Nephron (organoid): ENCODE measurements around the gene CERS4.
"Not testable (repeated sequence)": the region's sequence is repeated elsewhere in the genome, so short reads cannot be mapped to it uniquely, and the experiment has no call there.

ENCODE experiments used
- H3K27ac Mint-ChIP-seq, 3 experiments: 2 replicates each; pipeline ENCODE4 v1.8.0; 2020; ENCODE audit warnings: mixed read lengths in 3 of 3, mild to moderate bottlenecking in 2 of 3, moderate library complexity in 1 of 3
- H3K27me3 Mint-ChIP-seq: 2 replicates; pipeline ENCODE4 v1.8.0; 2021; ENCODE audit warnings: low read depth, mild to moderate bottlenecking, moderate library complexity, mixed read lengths
- H3K36me3 Mint-ChIP-seq: 2 replicates; pipeline ENCODE4 v1.8.0; 2020; ENCODE audit warnings: low read depth, mixed read lengths
- H3K4me1 Mint-ChIP-seq: 2 replicates; pipeline ENCODE4 v1.8.0; 2020; ENCODE audit warnings: mixed read lengths
- H3K4me3 Mint-ChIP-seq, 3 experiments: 2 replicates each; pipeline ENCODE4 v1.8.0; 2020; ENCODE audit warnings: mild to moderate bottlenecking in 3 of 3, mixed read lengths in 3 of 3, moderate library complexity in 2 of 3
- H3K9me3 Mint-ChIP-seq: 2 replicates; pipeline ENCODE4 v1.8.0; 2020; ENCODE audit warnings: mixed read lengths
- CTCF ChIP-seq, 3 experiments: fragments of 200-600 bp; sonication (generic); IDR thresholded peaks; one replicate each; pipeline ENCODE4 v1.5.0; 2021; ENCODE audit warnings: antibody characterized with exemption in 3 of 3; ENCODE audit not compliant: unreplicated experiment in 3 of 3

Gene CERS4

GRCh38 chr19:8221161-8221560 is 12.0 kb downstream of the CERS4 start:
- TF ChIP-seq CTCF (IDR thresholded peaks at IDR 0.05; ENCODE audit: unreplicated experiment in 3 of 3), result no peak
- Mint-ChIP-seq H3K4me3 (no peak overlapping the region), H3K36me3 (peaks cover 17% of the 10 kb centered on the region), H3K4me1 (peaks cover 7% of the 10 kb centered on the region), H3K27ac (no peak overlapping the region), H3K27me3 (no peaks in the 10 kb centered on the region), H3K9me3 (no peaks in the 10 kb centered on the region)

GRCh38 chr19:8223442-8223841 is 14.3 kb downstream of the CERS4 start:
- H3K27me3 Mint-ChIP-seq, H3K4me3 Mint-ChIP-seq, H3K27ac Mint-ChIP-seq, H3K9me3 Mint-ChIP-seq: not testable (repeated sequence)
- peaks cover 11% of the 10 kb centered on the region for H3K4me1 Mint-ChIP-seq
- peaks cover 19% of the 10 kb centered on the region for H3K36me3 Mint-ChIP-seq

GRCh38 chr19:8224394-8225145 is 15.4 kb downstream of the CERS4 start:
- peaks cover 22% of the 10 kb centered on the region for H3K36me3 Mint-ChIP-seq
- no peak for TF ChIP-seq CTCF (IDR thresholded peaks at IDR 0.05; ENCODE audit: unreplicated experiment in 3 of 3)
- H3K4me3 Mint-ChIP-seq, result no peak overlapping the region
- no peak overlapping the region for H3K27ac Mint-ChIP-seq
- peaks cover 2% of the 10 kb centered on the region for H3K9me3 Mint-ChIP-seq
- H3K4me1 Mint-ChIP-seq, result peaks cover 11% of the 10 kb centered on the region
- no peaks in the 10 kb centered on the region for H3K27me3 Mint-ChIP-seq

GRCh38 chr19:8231073-8231604 is 22.0 kb downstream of the CERS4 start:
- no peak for TF ChIP-seq CTCF (IDR thresholded peaks at IDR 0.05; ENCODE audit: unreplicated experiment in 3 of 3)
- H3K27me3 Mint-ChIP-seq, result no peaks in the 10 kb centered on the region

GRCh38 chr19:8233370-8233769 is 24.2 kb downstream of the CERS4 start:
- Mint-ChIP-seq H3K4me3 (no peak overlapping the region), H3K27ac (no peak overlapping the region), H3K27me3 (no peaks in the 10 kb centered on the region), H3K4me1 (peaks cover 6% of the 10 kb centered on the region), H3K9me3 (peaks cover 10% of the 10 kb centered on the region), H3K36me3 (peaks cover 31% of the 10 kb centered on the region)
- TF ChIP-seq CTCF (IDR thresholded peaks at IDR 0.05; ENCODE audit: unreplicated experiment in 3 of 3), result no peak

More at GRCh38 chr19:8231073-8231604, 22.0 kb downstream of the CERS4 start:
- H3K9me3 Mint-ChIP-seq, result peaks cover 13% of the 10 kb centered on the region
- H3K4me1 Mint-ChIP-seq, result peaks cover 4% of the 10 kb centered on the region
- H3K36me3 Mint-ChIP-seq, result peaks cover 33% of the 10 kb centered on the region
- no peak overlapping the region for H3K4me3 Mint-ChIP-seq
- H3K27ac Mint-ChIP-seq, result no peak overlapping the region

- no peaks in the 10 kb centered on the region for H3K27me3 Mint-ChIP-seq
- no peak for TF ChIP-seq CTCF (IDR thresholded peaks at IDR 0.05; ENCODE audit: unreplicated experiment in 3 of 3)
- H3K4me3 Mint-ChIP-seq, result no peak overlapping the region
- H3K4me1 Mint-ChIP-seq, result peaks cover 27% of the 10 kb centered on the region
- H3K36me3 Mint-ChIP-seq, result peaks cover 29% of the 10 kb centered on the region
- no peak overlapping the region for H3K27ac Mint-ChIP-seq
- peaks cover 2% of the 10 kb centered on the region for H3K9me3 Mint-ChIP-seq
Observed at GRCh38 chr19:8237026-8237425, 27.9 kb downstream of the CERS4 start.
